HepG2 (cell line): Measurements from ENCODE around the gene ACBD6. TPM values are rescaled to one million over a fixed set of nuclear protein-coding genes. Genes with fewer than 3 reads are reported as not detected.

Experiments used
- ATAC-seq: fragments of 200-7000 bp; cut with Tn5 transposase; 3 replicates; pipeline ENCODE4 v1.9.1; 2020; ENCODE audit warnings: mild to moderate bottlenecking, moderate library complexity
- BruUV-seq: library from RNA; stranded (reverse); fragments of 400-500 nt; replicated peaks from 2 replicates; lab custom pipeline; 2021; lab: Mats Ljungman, UMichigan
- CTCF ChIA-PET: fragments of 300-600 bp; formaldehyde crosslinking; extraction: SDS; loops from one replicate; lab custom pipeline; 2021; ENCODE audit warnings: low total read pairs, inconsistent platforms, low intra/inter-chr PET ratio; lab: Yijun Ruan, JAX
- POLR2A ChIA-PET: fragments of 350-600 bp; sonication (Branson Sonifier 250); formaldehyde crosslinking; loops from one replicate; lab custom pipeline; 2020; ENCODE audit warnings: antibody characterized with exemption, inconsistent platforms; lab: Yijun Ruan, JAX
- DNase-seq: peaks from one replicate; pipeline ENCODE4 v3.0.0-alpha.2; 2015; ENCODE audit warnings: low spot score
- FAIRE-seq: peaks from 3 replicates; lab custom pipeline; 2011; peaks lifted over from hg19 to GRCh38; lab: Jason Lieb, UNC
- H2AFZ ChIP-seq: one replicate; pipeline ENCODE4 v1.6.1; 2011; ENCODE audit warnings: low read length, inconsistent platforms
- H3K27ac ChIP-seq: fragments of 300-600 bp; 3 replicates; pipeline ENCODE4 v1.8.0; 2011; ENCODE audit warnings: mixed run types, mild to moderate bottlenecking, mixed read lengths, low read length, inconsistent platforms; ENCODE audit not compliant: insufficient read depth; ENCODE audit errors: extremely low read length
- H3K27me3 ChIP-seq, 2 experiments: fragments of 200-600 bp in 1 of 2; 2 replicates in 1 of 2; 3 replicates in 1 of 2; pipeline versions ENCODE4 v1.6.0 to v1.8.0; 2011; ENCODE audit warnings: low read length in 2 of 2, mild to moderate bottlenecking in 2 of 2, moderate library complexity in 2 of 2, inconsistent platforms in 1 of 2; ENCODE audit not compliant: insufficient read depth in 2 of 2, control insufficient read depth in 1 of 2
- H3K36me3 ChIP-seq, 2 experiments: fragments of 200-600 bp in 1 of 2; replicated peaks in 1 of 2; 2 replicates in 1 of 2; 3 replicates in 1 of 2; pipeline versions ENCODE4 v1.5.1 to v1.8.0; 2011; ENCODE audit warnings: low read length in 2 of 2, inconsistent platforms in 1 of 2; ENCODE audit not compliant: insufficient read depth in 2 of 2, control insufficient read depth in 1 of 2
- H3K4me1 ChIP-seq: 2 replicates; pipeline ENCODE4 v1.5.1; 2012; ENCODE audit warnings: low read length, inconsistent platforms; ENCODE audit not compliant: insufficient read depth
- H3K4me2 ChIP-seq: 2 replicates; pipeline ENCODE4 v1.6.0; 2011; ENCODE audit warnings: low read depth, low read length, inconsistent platforms
- H3K4me3 ChIP-seq, 3 experiments: fragments of 200-600 bp in 1 of 3; sonication (generic), shearing (Covaris generic) in 1 of 3; replicated peaks in 1 of 3; 2 replicates each; pipeline ENCODE4 v1.5.1; 2011 to 2016; ENCODE audit warnings: low read length in 3 of 3, inconsistent platforms in 2 of 3, low read depth in 2 of 3, mild to moderate bottlenecking in 2 of 3, control low read depth in 1 of 3, mixed read lengths in 1 of 3; ENCODE audit not compliant: insufficient read depth in 1 of 3
- H3K79me2 ChIP-seq: one replicate; pipeline ENCODE4 v1.6.1; 2011; ENCODE audit warnings: low read length, inconsistent platforms; ENCODE audit not compliant: insufficient read depth
- H3K9ac ChIP-seq: 2 replicates; pipeline ENCODE4 v1.6.0; 2011; ENCODE audit warnings: mild to moderate bottlenecking, low read depth, low read length, inconsistent platforms; ENCODE audit not compliant: insufficient read depth
- H3K9me3 ChIP-seq: 2 replicates; pipeline ENCODE4 v1.5.1; 2012; ENCODE audit warnings: mild to moderate bottlenecking, low read length
- H4K20me1 ChIP-seq: 2 replicates; pipeline ENCODE4 v1.6.0; 2011; ENCODE audit warnings: inconsistent platforms, mild to moderate bottlenecking, low read length, moderate library complexity; ENCODE audit not compliant: insufficient read depth
- AFF4 ChIP-seq: sonication (generic); formaldehyde crosslinking; IDR thresholded peaks from 2 replicates; pipeline ENCODE4 v1.4.0; 2020; ENCODE audit warnings: missing genetic modification reagents
- GFI1 ChIP-seq: sonication (generic); formaldehyde crosslinking; IDR thresholded peaks from 2 replicates; pipeline ENCODE4 v1.5.0; 2020; ENCODE audit warnings: missing genetic modification reagents, mild to moderate bottlenecking, borderline replicate concordance
- HNRNPH1 ChIP-seq: fragments of 200-400 bp; formaldehyde crosslinking; optimal IDR thresholded peaks from 2 replicates; pipeline ENCODE3; 2017; ENCODE audit warnings: mild to moderate bottlenecking, low read depth, low read length
- KLF11 ChIP-seq: IDR thresholded peaks from 2 replicates; pipeline ENCODE4 v1.6.1; 2016; ENCODE audit warnings: missing compliant biosample characterization
- NR0B2 ChIP-seq: sonication (generic); formaldehyde crosslinking; IDR thresholded peaks from 2 replicates; pipeline ENCODE4 v1.4.0; 2020; ENCODE audit warnings: mild to moderate bottlenecking, missing genetic modification reagents
- PAWR ChIP-seq: sonication (generic); formaldehyde crosslinking; IDR thresholded peaks from 2 replicates; pipeline ENCODE4 v1.4.0; 2020; ENCODE audit warnings: missing genetic modification reagents, mild to moderate bottlenecking, borderline replicate concordance
- TARDBP ChIP-seq: sonication (generic); formaldehyde crosslinking; IDR thresholded peaks from 2 replicates; pipeline ENCODE4 v1.8.0; 2022; ENCODE audit warnings: mild to moderate bottlenecking, missing genetic modification reagents
- ZNF205 ChIP-seq: IDR thresholded peaks from 2 replicates; pipeline ENCODE4 v1.6.1; 2018; ENCODE audit warnings: missing biosample characterization, missing genetic modification reagents
- ZNF530 ChIP-seq: sonication (generic); formaldehyde crosslinking; IDR thresholded peaks from 2 replicates; pipeline ENCODE4 v1.5.0; 2020; ENCODE audit warnings: low read depth, mild to moderate bottlenecking, missing genetic modification reagents
- WGBS: methylation state at CpG from one replicate; pipeline ENCODE4 v1.1.6; 2017; ENCODE audit warnings: low lambda C conversion rate; 5-methylcytosine and 5-hydroxymethylcytosine counted together
- in situ Hi-C: cut with HindIII; loops from 2 replicates; pipeline ENCODE4 v1.10.0; 2017; ENCODE audit warnings: low pct_unique_long_range_greater_than_20kb; ENCODE audit not compliant: extremely low pct_ligation_motif_present
- intact Hi-C: fragments of 100-400 bp; cut with micrococcal nuclease; formaldehyde crosslinking; loops from one replicate; pipeline ENCODE4 v1.10.0; 2022; ENCODE audit not compliant: unreplicated experiment
- polyA plus RNA-seq, 8 experiments: library from polyadenylated mRNA; depleted of rRNA in 3 of 8; stranded (reverse) in 7 of 8; unstranded in 1 of 8; fragments of >200 nt; fragmentation: Illumina TruSeq in 4 of 8; extraction: Trizol in 4 of 8; gene quantifications; 2 replicates each; pipeline versions ENCODE4 v1.2.1 to v1.2.3, GENCODE V29; 2011 to 2016; ENCODE audit warnings: low read depth in 4 of 8, missing spikeins in 1 of 8, mixed read lengths in 1 of 8; ENCODE audit not compliant: insufficient read depth in 1 of 8
- total RNA-seq, 5 experiments: library from RNA; depleted of rRNA; stranded (reverse); fragments of >200 nt; fragmentation: Illumina TruSeq; extraction: Trizol; gene quantifications; 2 replicates each; pipeline ENCODE4 v1.2.3, GENCODE V29; 2016; ENCODE audit warnings: low read depth in 1 of 5

Gene ACBD6
- total and polyA plus RNA-seq, 2 of the 13 experiments (the other 11 are each of a cell fraction or from before 2014, with no cell fraction given): 33.5 to 47.2 TPM

DNA sequence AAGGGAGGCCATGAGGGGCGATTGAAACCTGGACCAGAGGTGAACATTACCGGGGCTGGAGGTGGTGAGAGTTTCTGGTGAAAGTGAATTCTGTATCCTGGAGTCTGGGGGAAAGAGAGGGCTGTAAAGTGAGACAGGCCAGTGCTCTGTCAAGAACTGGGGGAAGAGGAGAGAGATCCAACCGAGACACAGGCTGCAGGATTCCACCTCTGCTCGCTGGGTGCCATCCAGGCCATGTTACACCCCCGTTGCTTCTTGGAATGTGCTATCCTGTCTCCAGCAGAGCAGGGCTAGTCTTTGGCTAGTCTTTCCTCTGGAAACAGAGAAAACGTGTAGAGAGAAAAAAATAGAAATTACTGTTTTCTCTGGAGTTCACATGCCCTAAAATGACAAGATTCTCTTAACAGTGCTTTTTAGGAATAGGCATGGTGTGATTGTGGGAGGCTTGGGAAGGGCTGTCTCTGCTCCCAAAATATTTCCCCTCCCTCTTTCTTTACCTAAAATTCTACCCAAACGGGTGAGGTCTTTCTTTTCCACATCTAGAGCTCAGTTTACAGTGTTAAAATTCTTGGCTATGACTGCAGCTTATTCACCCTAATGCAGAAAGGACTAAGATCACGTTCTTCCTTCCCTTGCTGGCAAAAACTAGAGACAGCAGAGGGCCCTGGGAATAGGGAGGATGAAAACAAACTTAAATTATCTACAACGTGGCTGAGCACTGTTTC lies 39.9 kb upstream of the ACBD6 start (continued):
- no peak for TF ChIP-seq AFF4 (CRISPR knock-in tag)
- no peak for TF ChIP-seq NR0B2 (CRISPR knock-in tag)
- no peak for TF ChIP-seq HNRNPH1
- TF ChIP-seq TARDBP (CRISPR knock-in tag): no peak

- no peak overlapping the region for H3K9ac ChIP-seq
- no peaks in the 10 kb centered on the region for H3K4me1 ChIP-seq
- H3K4me3 ChIP-seq: no peak overlapping the region
- DNase-seq (no peak), FAIRE-seq (no peak), ATAC-seq (no peak)
- H2AFZ ChIP-seq: no peak overlapping the region
- no peak overlapping the region for H3K27ac ChIP-seq
- TF ChIP-seq PAWR: no peak
- no peak for TF ChIP-seq ZNF205 (CRISPR knock-in tag)
- TF ChIP-seq GFI1: no peak
- no peak for TF ChIP-seq KLF11 (CRISPR knock-in tag)
- TF ChIP-seq ZNF530 (CRISPR knock-in tag): no peak
- H3K9me3 ChIP-seq: no peaks in the 10 kb centered on the region
- BruUV-seq: no TSS peak
- H4K20me1 ChIP-seq: no peaks in the 10 kb centered on the region
- H3K4me2 ChIP-seq: no peak overlapping the region
- in situ Hi-C loops (no loop called here), intact Hi-C loops (no loop called here)
- CTCF ChIA-PET: no interaction called here
- H3K79me2 ChIP-seq: no peaks in the 10 kb centered on the region
- POLR2A ChIA-PET: no interaction called here
- WGBS: 43% methylated on average over 14 of the region's 14 CpGs
- no peaks in the 10 kb centered on the region for H3K36me3 ChIP-seq
- H3K27me3 ChIP-seq: peaks cover 2 to 4% of the 10 kb centered on the region in 2 experiments; a peak in 4 of 5 replicates
These were observed 38.6 kb upstream of the ACBD6 start for GRCh38 chr1:180540697-180541594.
